CD1c-positive myeloid dendritic cell (primary cell): ENCODE data around the gene ADAMTS12.

ENCODE experiments used
- DNase-seq: peaks from one replicate; pipeline ENCODE4 v3.0.0-alpha.2; 2016; ENCODE audit errors: extremely low spot score

Gene ADAMTS12

GRCh38 chr5:33713136-33713765 is 178.5 kb downstream of the ADAMTS12 start:
- DNase-seq = no peak

- no peak for DNase-seq
These were observed 179.1 kb downstream of the ADAMTS12 start for GRCh38 chr5:33712664-33713063.

DNA sequence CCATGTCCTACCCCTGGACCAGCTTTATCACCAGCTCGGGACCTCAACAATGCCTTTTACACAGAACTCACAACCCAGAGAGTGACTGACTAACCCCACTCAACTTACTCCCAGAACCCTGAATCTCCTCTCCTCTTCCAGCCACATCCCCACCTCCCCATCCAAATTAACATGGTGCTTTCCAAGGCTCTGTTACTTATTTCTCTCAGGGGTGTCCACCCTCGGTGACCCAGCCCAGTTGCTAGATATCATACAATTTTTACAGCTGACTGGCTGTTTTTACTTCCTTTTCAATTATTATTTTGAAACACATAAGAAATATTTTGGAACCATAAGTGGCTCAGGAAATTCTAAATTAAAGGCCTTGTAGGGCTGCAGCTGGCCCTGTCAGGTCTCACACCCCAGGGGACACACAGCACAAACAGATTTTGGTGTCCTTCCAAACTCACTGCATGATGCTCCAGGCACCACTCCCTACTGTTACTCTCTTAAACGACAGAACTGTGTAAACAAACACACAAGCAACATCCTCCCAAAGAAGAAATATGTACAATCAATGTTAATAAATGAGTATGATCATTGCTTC is 180.6 kb downstream of the ADAMTS12 start:
- DNase-seq = no peak

DNA sequence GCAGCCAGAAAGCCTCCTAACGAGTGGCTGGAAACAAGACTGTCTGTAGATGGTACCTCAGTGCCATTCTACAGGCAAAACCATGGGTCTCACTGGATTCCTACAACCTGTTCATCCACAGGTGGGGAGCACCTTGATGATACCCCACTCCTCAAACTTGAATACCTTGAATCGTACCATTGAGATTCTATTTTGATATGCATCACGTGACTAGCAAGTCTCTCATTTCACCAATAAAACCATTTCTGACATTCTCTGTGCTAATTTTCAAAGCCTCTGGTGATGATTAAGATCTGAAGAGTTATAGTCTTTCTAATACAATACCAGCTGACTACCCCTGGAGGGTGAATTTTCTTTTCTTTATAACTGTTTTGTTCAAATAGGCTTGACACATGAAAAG is 188.9 kb downstream of the ADAMTS12 start:
- no peak for DNase-seq

DNA sequence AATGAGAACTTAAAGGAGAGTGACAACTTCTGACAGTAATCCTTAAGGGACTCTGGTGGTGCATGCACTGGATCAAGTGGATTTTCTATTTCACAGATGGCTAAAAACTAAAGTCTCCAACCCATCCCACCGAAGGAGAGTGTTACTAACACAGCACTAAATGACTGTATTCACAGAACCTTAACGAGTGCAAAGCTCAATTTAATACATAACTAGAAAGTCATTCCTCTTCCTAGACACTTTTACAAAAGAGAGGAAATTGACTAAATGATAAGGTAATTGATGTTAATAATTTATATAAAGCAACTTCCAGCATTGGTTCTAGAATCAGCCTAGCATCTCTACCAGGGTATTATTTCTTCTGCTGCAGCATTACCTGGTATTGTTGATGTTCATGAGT is 189.8 kb downstream of the ADAMTS12 start:
- no peak for DNase-seq

DNA sequence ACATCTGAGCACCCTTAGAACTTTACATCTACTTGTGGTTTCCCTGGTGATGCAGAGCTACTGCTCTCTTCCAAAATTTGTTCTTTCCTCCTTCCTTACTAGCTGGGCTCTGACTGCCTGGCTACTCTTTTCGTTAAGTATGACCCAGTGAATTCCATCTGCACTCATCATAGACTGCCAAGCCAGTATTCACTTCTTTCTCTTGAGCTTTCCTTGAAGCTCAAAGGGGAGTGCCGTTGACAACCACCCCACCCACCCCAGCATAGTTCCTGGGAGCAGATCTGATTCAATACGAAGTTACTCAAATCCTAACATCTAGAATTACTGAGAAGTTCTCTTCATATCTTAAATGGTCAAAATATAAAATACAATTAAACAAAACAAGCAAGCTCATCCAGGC is 190.5 kb downstream of the ADAMTS12 start:
- DNase-seq = no peak

- no peak for DNase-seq
These were observed 195.4 kb downstream of the ADAMTS12 start for GRCh38 chr5:33696411-33696810.

DNA sequence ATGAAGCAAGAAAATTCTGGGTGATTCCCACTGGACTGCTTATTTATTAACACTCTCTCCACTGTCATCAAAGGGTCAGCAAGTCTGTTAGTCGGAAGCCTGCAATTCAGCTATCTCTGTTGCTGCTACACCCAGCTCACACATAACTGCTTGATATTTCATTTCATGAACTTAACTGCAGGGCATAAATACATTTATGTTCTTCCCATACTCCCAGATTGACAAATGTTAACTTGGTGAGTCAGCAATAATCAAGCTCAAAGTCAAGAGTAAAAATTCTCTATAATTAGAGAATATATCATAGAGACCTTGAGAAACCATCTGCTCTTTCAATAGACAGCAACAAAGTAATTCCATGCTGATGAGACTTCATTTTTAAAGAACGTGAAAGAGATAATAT is 198.8 kb downstream of the ADAMTS12 start:
- no peak for DNase-seq

DNA sequence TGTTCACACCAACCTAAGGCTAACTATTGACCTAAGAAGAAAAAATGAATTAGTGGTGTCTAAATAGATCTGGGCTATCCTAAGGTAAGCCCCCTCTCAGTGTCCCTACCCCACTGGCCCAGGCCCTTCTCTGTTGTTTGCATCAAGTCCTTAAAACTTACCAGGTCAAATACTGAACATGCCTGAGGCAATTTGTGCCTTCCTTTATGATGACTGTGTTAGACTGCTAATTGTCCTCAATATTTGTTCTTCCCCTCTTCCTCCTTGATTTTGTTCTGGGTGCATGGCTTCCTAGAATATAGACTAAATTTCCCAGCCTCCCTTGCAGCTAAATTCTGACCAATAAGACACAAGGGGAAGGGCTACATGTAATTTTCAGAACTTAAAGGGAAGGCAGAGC is 199.9 kb downstream of the ADAMTS12 start:
- DNase-seq = no peak

- DNase-seq = no peak
These were observed 201.2 kb downstream of the ADAMTS12 start for GRCh38 chr5:33690374-33691135.

DNA sequence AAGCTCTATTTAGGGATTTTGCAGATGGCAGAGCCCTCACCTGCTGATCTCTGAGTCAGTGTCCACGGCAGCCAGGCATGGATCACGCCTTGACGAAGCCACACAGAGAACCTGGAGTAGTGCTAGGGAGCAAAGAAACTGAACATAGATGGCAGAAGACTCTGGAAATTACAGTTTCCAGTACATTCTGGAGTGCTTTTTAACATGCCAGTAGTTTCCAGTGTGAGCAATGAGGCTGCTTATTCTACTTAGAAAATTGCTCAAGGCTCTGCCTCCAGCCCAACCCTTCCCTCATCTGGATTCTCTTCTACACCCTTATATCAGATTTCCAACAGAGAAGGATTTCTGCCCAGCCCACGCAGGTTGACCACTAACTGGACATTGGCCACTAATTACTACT is 203.3 kb downstream of the ADAMTS12 start:
- DNase-seq = no peak

GRCh38 chr5:33688066-33688465 is 203.7 kb downstream of the ADAMTS12 start:
- no peak for DNase-seq

- no peak for DNase-seq
These were observed 205.7 kb downstream of the ADAMTS12 start for GRCh38 chr5:33685873-33686755.

DNA sequence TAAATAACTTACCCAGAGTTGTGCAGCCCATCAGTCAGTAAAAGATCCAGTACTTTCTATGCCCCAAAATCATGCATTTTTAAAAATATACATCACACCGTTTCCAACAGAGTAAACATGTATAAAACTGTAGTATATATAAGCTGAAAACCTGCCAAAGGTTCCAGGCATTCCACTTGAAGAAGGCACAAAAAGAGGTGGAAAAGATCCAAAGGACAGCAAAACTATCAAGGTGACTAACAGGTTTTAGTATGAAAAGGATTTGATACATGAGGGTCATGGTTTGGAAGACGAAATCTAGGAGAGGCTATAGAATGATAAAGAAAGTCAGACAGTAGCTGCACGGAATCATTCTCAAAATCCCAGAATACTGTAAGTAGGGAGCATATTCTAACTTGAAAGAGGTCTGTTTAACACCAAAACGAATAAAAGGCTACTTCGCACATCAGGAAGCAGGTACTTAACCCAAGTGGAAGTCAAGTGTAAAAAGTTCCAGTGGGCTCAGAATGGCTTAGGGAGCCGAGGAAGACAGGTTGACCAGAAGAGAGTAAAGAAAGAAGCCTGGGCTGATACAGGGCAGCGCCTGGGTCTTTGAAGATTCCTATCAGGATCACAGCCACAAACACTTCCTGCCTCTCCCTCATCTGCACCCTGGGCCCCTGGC is 207.2 kb downstream of the ADAMTS12 start:
- no peak for DNase-seq

DNA sequence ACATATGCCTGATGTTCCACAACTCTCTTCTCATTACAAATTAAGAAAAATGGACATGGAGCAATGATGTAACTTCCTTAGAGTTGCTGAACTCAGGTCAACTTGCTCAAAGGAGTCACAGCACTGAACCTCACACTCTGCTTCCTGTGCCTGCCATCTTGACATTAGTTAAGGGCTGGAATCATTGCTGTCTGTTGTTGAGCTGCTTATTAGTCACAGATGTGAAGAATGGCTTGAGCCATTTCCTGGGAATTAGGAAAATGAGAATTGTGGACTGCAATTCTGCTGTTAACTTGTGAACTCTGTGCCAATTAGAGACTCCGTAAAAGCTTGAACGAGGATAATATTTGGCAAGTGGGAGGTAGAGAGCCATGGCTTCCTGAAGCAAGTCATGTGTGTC is 212.0 kb downstream of the ADAMTS12 start:
- DNase-seq = no peak

DNA sequence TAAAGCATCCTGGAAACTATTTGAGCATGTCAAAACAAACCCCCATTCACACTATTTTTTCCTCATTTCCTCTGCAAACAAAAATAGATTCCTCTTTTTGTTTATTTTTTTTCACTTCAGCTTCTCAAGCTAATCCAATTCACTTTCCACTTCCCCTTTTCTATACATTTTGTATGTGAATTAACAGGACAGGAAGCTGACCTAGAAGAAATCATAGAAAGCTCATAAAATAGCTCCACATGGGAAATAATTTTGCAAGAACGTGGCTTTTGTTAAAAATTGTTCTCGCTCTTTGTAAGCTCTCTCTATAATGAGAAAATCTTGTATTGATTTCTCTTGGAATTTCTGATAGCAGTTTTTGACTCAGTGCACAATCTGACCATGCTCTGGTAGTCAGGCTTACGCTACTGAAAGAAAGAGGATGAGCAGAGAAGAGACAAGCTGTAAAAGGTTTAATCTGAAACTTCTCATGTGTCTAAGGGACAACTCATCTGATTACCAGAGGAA is 215.8 kb downstream of the ADAMTS12 start:
- peak; percentile 3 for DNase-seq

DNA sequence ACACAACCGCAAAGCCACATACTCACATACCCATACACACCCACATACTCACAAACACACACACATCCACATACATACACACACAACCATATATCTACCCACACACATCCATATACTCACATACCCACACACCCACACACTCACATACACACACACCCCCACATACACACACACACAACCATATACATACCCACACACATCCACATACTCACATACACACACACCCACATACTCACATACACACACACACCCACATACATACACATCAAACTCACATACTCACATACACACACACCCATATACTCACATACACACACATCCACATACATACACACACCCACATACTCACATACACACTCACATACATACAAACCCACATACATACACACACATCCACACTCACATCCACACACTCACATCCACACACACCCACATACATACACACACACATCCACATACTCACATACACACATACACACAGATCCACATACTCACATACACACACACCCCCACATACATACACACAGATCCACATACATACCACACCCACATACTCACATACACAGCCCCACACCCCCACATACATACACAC is 220.0 kb downstream of the ADAMTS12 start:
- DNase-seq = no peak

GRCh38 chr5:33662722-33663427 is 228.9 kb downstream of the ADAMTS12 start:
- no peak for DNase-seq

GRCh38 chr5:33659526-33660169 is 232.1 kb downstream of the ADAMTS12 start:
- no peak for DNase-seq
